Activated CD4-positive, alpha-beta T cell treated with anti-CD3 and anti-CD28 coated beads, Interleukin-2, amount 50 U/mL, for 24 hours (primary cell): ENCODE results near the gene PLCB1.

Experiments
- DNase-seq, 2 donors: peaks; one replicate each; pipeline ENCODE4 v3.0.0-alpha.2; 2020; ENCODE audit warnings: low read depth in 1 of 2, low spot score in 1 of 2

The PLCB1 gene

GRCh38 chr20:8675896-8676295 is 543.8 kb downstream of the PLCB1 start:
- no peak for DNase-seq

GRCh38 chr20:8678098-8678776 is 546.2 kb downstream of the PLCB1 start:
- no peak for DNase-seq

GRCh38 chr20:8689337-8689736 is 557.3 kb downstream of the PLCB1 start:
- no peak for DNase-seq

- DNase-seq = no peak
Measured at GRCh38 chr20:8690074-8690473, 558.0 kb downstream of the PLCB1 start.

- no peak for DNase-seq
Measured at GRCh38 chr20:8693709-8694108, 561.6 kb downstream of the PLCB1 start.

- no peak for DNase-seq
Measured at GRCh38 chr20:8700756-8701155, 568.7 kb downstream of the PLCB1 start.

GRCh38 chr20:8706961-8707700 is 575.1 kb downstream of the PLCB1 start:
- no peak for DNase-seq

GRCh38 chr20:8709627-8710026 is 577.6 kb downstream of the PLCB1 start:
- DNase-seq = no peak

GRCh38 chr20:8711501-8711900 is 579.4 kb downstream of the PLCB1 start:
- no peak for DNase-seq

GRCh38 chr20:8714206-8714605 is 582.1 kb downstream of the PLCB1 start:
- DNase-seq = no peak

GRCh38 chr20:8718279-8718678 is 586.2 kb downstream of the PLCB1 start:
- no peak for DNase-seq

- no peak for DNase-seq
Measured at GRCh38 chr20:8720089-8720488, 588.0 kb downstream of the PLCB1 start.

GRCh38 chr20:8721098-8721497 is 589.0 kb downstream of the PLCB1 start:
- no peak for DNase-seq

- DNase-seq = peak in 1 of 2 donors; percentile 11
Measured at GRCh38 chr20:8722277-8722928, 590.3 kb downstream of the PLCB1 start.

GRCh38 chr20:8723296-8723695 is 591.2 kb downstream of the PLCB1 start:
- no peak for DNase-seq

- DNase-seq = no peak
Measured at GRCh38 chr20:8724884-8725283, 592.8 kb downstream of the PLCB1 start.

- DNase-seq = no peak
Measured at GRCh38 chr20:8726460-8726859, 594.4 kb downstream of the PLCB1 start.

- DNase-seq = no peak
Measured at GRCh38 chr20:8735014-8735413, 602.9 kb downstream of the PLCB1 start.

- no peak for DNase-seq
Measured at GRCh38 chr20:8735674-8736073, 603.6 kb downstream of the PLCB1 start.

GRCh38 chr20:8740265-8740664 is 608.2 kb downstream of the PLCB1 start:
- no peak for DNase-seq

GRCh38 chr20:8744228-8744844 is 612.3 kb downstream of the PLCB1 start:
- DNase-seq = no peak

GRCh38 chr20:8749101-8749500 is 617.0 kb downstream of the PLCB1 start:
- no peak for DNase-seq
